Omental fat pad (tissue), 4 donors: ENCODE data around the gene GLUL. TPM values are rescaled to one million over a fixed set of nuclear protein-coding genes. Genes with fewer than 3 reads are reported as not detected.

Experiments used
- ATAC-seq: fragments of 150-250 bp; one replicate; pipeline ENCODE4 v1.9.1; 2016; ENCODE audit warnings: mild to moderate bottlenecking, moderate library complexity; ENCODE audit not compliant: low FRiP score
- DNase-seq: peaks from one replicate; pipeline ENCODE4 v3.0.0-alpha.2; 2019; ENCODE audit warnings: low spot score
- CTCF ChIP-seq, 3 donors: fragments of 450-650 bp; IDR thresholded peaks; one replicate each; pipeline ENCODE4 v1.5.1; 2016 to 2017; ENCODE audit warnings: antibody characterized with exemption in 3 of 3, mild to moderate bottlenecking in 3 of 3, moderate library complexity in 2 of 3
- total RNA-seq, 4 donors: library from RNA; depleted of rRNA; stranded (reverse); fragments of >200 nt; gene quantifications; one replicate each; pipeline ENCODE4 v1.1.0, GENCODE V29; 2016

The GLUL gene
- total RNA-seq, 4 donors from 2014 or later = 5,022 to 14,857 (median 5,938) TPM

GRCh38 chr1:182397653-182398393 is 6.2 kb upstream of the GLUL start:
- no peak for TF ChIP-seq CTCF (IDR thresholded peaks at IDR 0.05)
- ATAC-seq (no peak), DNase-seq (no peak)

GRCh38 chr1:182395906-182396305 is 4.3 kb upstream of the GLUL start:
- ATAC-seq (no peak), DNase-seq (no peak)
- no peak for TF ChIP-seq CTCF (IDR thresholded peaks at IDR 0.05)

GRCh38 chr1:182394055-182394775 is 2.6 kb upstream of the GLUL start:
- TF ChIP-seq CTCF (IDR thresholded peaks at IDR 0.05) = no peak
- ATAC-seq (no peak), DNase-seq (no peak)

- no peak for TF ChIP-seq CTCF (IDR thresholded peaks at IDR 0.05)
- DNase-seq = no peak
- ATAC-seq = peak; percentile 15
Observed at GRCh38 chr1:182392050-182393028, 749 bp upstream of the GLUL start.

- DNase-seq = no peak
- TF ChIP-seq CTCF (IDR thresholded peaks at IDR 0.05) = no peak
- no peak for ATAC-seq
Observed at GRCh38 chr1:182391028-182391361, 595 bp downstream of the GLUL start.

- DNase-seq (no peak), ATAC-seq (no peak)
- no peak for TF ChIP-seq CTCF (IDR thresholded peaks at IDR 0.05)
Observed at GRCh38 chr1:182389619-182390047, 2.0 kb downstream of the GLUL start.
